ENCODE results near the gene PALM2AKAP2. TPM values are rescaled to one million over a fixed set of nuclear protein-coding genes. Genes with fewer than 3 reads are reported as not detected.

PALM2AKAP2 gene
- total RNA-seq, 2 experiments from 2014 or later, result not detected

DNA sequence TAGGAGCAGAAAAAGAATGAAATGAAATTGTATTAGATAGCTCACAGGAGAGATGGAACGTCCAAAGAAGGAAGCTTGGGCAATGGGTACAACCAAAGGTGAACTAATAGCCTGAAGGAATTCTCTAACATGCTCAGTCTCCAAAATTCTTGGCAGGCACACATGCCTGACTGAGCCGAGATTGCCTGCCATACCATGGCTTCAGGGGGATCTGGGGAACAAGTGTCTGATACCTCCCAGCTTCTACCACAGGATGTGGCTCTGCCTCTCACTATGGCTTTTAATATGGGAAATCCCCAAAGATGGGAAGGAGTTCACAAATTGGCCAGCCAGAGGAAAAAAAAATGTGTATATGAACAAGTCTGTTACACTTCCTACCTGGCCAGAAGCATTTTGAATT is 3.6 kb upstream of the PALM2AKAP2 start:
- peaks cover 15 to 34% of the 10 kb centered on the region in 2 experiments for H3K27me3 ChIP-seq (ENCODE audit: control insufficient read depth in 1 of 2, insufficient read depth in 2 of 2, low read length in 2 of 2)
- ATAC-seq (ENCODE audit: poor library complexity) (no peak), DNase-seq (no peak)
- Mint-ChIP-seq H3K36me3 (ENCODE audit: low read depth) (no peaks in the 10 kb centered on the region), H3K27ac (no peak overlapping the region), H3K4me3 (no peak overlapping the region), H3K9me3 (peaks cover 2% of the 10 kb centered on the region), H3K27me3 (peaks cover 57% of the 10 kb centered on the region), H3K4me1 (ENCODE audit: low read depth) (no peaks in the 10 kb centered on the region)
- intact Hi-C loops (cut with DNase I, micrococcal nuclease), result no loop called here
- ChIA-PET CTCF (no interaction called here), POLR2A (no interaction called here)
- H3K36me3 ChIP-seq (ENCODE audit: insufficient read depth, low read length), result no peaks in the 10 kb centered on the region
- H3K4me3 ChIP-seq (ENCODE audit: low read length), result no peak overlapping the region
- TF ChIP-seq, protein P1, sequence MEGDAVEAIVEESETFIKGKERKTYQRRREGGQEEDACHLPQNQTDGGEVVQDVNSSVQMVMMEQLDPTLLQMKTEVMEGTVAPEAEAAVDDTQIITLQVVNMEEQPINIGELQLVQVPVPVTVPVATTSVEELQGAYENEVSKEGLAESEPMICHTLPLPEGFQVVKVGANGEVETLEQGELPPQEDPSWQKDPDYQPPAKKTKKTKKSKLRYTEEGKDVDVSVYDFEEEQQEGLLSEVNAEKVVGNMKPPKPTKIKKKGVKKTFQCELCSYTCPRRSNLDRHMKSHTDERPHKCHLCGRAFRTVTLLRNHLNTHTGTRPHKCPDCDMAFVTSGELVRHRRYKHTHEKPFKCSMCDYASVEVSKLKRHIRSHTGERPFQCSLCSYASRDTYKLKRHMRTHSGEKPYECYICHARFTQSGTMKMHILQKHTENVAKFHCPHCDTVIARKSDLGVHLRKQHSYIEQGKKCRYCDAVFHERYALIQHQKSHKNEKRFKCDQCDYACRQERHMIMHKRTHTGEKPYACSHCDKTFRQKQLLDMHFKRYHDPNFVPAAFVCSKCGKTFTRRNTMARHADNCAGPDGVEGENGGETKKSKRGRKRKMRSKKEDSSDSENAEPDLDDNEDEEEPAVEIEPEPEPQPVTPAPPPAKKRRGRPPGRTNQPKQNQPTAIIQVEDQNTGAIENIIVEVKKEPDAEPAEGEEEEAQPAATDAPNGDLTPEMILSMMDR (IDR thresholded peaks at IDR 0.05), result no peak
- H3K4me1 ChIP-seq (ENCODE audit: insufficient read depth, low read length), result no peaks in the 10 kb centered on the region
- H3K9me3 ChIP-seq (ENCODE audit: control insufficient read depth in 1 of 2, insufficient read depth in 1 of 2, low read length in 2 of 2), result peaks cover 0 to 7% of the 10 kb centered on the region in 2 experiments
- H3K27ac ChIP-seq (ENCODE audit: low read depth in 1 of 2, low read length in 2 of 2), result no peak overlapping the region

DNA sequence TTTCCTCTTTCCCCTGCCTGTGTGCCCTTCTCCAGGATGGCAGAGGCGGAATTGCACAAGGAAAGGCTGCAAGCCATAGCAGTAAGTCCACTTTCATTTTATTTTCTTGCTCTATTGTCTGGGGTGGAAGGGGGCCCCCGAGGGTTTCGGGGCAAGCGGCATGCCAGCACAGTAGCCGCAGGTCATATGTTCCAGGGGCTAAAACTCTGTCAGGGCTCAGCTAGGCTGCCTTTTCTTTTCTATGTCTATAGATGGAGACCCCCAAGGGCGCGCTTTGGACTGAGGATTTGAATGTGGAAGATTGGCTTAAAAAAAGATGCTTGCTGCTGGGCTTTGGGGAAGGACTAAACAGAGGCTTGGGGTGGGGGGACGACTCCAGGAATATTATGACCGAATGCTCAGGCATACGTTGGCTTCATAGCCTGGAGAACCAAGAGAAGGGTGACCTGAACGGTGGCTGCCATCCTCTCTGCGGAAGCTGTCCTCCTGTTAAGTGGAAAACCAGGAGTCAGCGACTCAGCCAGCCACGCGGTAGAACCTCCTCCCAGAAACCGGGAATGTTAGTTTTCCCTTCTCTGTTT is 545 bp downstream of the PALM2AKAP2 start:
- DNase-seq, result no peak
- H3K36me3 ChIP-seq (ENCODE audit: insufficient read depth, low read length), result no peaks in the 10 kb centered on the region
- H3K4me1 ChIP-seq (ENCODE audit: insufficient read depth, low read length), result no peaks in the 10 kb centered on the region
- Mint-ChIP-seq H3K4me1 (ENCODE audit: low read depth) (no peaks in the 10 kb centered on the region), H3K27ac (no peak overlapping the region), H3K36me3 (ENCODE audit: low read depth) (no peaks in the 10 kb centered on the region), H3K9me3 (no peaks in the 10 kb centered on the region), H3K4me3 (no peak overlapping the region), H3K27me3 (peaks cover 56% of the 10 kb centered on the region)
- no peak for ATAC-seq (ENCODE audit: poor library complexity)
- H3K27me3 ChIP-seq (ENCODE audit: control insufficient read depth in 1 of 2, insufficient read depth in 2 of 2, low read length in 2 of 2), result peaks cover 19 to 33% of the 10 kb centered on the region in 2 experiments
- peaks cover 0 to 7% of the 10 kb centered on the region in 2 experiments for H3K9me3 ChIP-seq (ENCODE audit: control insufficient read depth in 1 of 2, insufficient read depth in 1 of 2, low read length in 2 of 2)
- ChIA-PET CTCF (no interaction called here), POLR2A (no interaction called here)
- TF ChIP-seq, protein P1 (IDR thresholded peaks at IDR 0.05), result no peak
- intact Hi-C loops (cut with DNase I, micrococcal nuclease), result no loop called here
- no peak overlapping the region for H3K27ac ChIP-seq (ENCODE audit: low read depth in 1 of 2, low read length in 2 of 2)
- H3K4me3 ChIP-seq (ENCODE audit: low read length), result no peak overlapping the region

DNA sequence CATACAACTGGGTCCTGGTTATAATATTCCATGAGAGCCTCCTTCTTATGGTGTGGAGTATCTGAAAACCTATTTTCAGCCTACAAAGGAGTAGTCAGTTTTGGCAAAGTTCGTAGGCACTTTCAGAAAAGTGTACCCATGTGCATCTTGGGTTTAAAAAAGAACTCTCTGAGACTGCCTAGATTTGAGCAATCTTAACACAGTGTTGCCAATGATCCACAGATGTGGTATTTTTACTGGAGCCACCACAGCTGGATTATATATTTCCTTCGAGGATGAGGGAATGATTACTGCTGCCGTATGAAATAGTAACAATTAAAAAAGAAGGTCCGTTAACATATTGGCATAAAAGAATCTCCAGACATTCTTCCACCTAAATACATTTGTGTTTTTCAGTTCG is 1.1 kb downstream of the PALM2AKAP2 start:
- Mint-ChIP-seq H3K4me3 (no peak overlapping the region), H3K27me3 (peaks cover 56% of the 10 kb centered on the region), H3K27ac (no peak overlapping the region), H3K9me3 (no peaks in the 10 kb centered on the region), H3K4me1 (ENCODE audit: low read depth) (no peaks in the 10 kb centered on the region), H3K36me3 (ENCODE audit: low read depth) (no peaks in the 10 kb centered on the region)
- peaks cover 0 to 7% of the 10 kb centered on the region in 2 experiments for H3K9me3 ChIP-seq (ENCODE audit: control insufficient read depth in 1 of 2, insufficient read depth in 1 of 2, low read length in 2 of 2)
- no peaks in the 10 kb centered on the region for H3K4me1 ChIP-seq (ENCODE audit: insufficient read depth, low read length)
- DNase-seq (no peak), ATAC-seq (ENCODE audit: poor library complexity) (no peak)
- peaks cover 19 to 33% of the 10 kb centered on the region in 2 experiments for H3K27me3 ChIP-seq (ENCODE audit: control insufficient read depth in 1 of 2, insufficient read depth in 2 of 2, low read length in 2 of 2)
- no peak overlapping the region for H3K4me3 ChIP-seq (ENCODE audit: low read length)
- TF ChIP-seq, protein P1 (IDR thresholded peaks at IDR 0.05), result no peak
- ChIA-PET CTCF (no interaction called here), POLR2A (no interaction called here)
- H3K27ac ChIP-seq (ENCODE audit: low read depth in 1 of 2, low read length in 2 of 2), result no peak overlapping the region
- intact Hi-C loops (cut with DNase I, micrococcal nuclease), result no loop called here
- no peaks in the 10 kb centered on the region for H3K36me3 ChIP-seq (ENCODE audit: insufficient read depth, low read length)

Data from CD4-positive, alpha-beta T cell (primary cell).